ENCODE results near the gene FGF3. TPM values are rescaled to one million over a fixed set of nuclear protein-coding genes. Genes with fewer than 3 reads are reported as not detected.

FGF3 gene
- total RNA-seq, 1 donor from 2014 or later = not detected

- intact Hi-C loops (cut with DNase I) = no loop called here
- ATAC-seq = no peak
- peak; percentile 9 for DNase-seq (ENCODE audit: missing footprints)
Measured at GRCh38 chr11:69811431-69811830, 7.8 kb downstream of the FGF3 start.

DNA sequence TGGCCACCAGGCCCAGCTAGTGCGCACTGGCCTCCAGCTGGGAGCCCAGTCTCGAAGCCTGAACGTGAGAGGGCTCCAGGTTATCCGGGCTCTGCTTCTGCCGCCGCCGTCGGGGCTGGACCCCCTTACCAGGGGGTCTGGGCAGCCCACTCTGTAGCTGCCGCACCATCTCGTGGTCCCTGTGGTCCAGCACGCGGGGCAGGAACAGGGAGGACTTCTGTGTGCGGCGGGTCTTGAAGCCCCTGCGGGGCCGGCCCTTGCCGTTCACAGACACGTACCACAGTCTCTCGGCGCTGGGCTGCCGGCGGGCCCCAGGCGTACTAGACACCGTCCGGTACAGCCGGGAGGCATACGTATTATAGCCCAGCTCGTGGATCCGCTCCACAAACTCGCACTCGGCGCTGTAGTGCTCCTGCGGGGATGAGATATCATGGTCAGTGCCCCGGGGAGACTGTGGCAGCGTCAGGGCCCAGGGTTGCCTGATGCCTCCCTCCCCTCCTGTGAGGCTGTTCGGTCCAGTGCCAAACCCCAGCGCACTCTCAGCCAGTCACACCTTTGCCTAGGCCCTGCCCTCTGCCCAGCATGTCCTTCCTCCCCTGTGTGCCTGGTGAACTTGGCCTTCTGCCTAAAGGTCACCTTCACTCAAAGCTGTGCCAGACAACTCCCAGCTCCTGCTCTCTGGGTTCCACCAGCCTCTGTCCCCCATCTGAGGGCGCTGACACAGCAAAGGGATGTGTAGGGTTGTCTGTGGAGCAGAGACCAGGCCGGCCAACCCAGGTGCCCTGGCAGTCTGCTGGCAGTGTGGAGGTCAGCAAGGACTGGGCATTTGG is 8.7 kb downstream of the FGF3 start:
- intact Hi-C loops (cut with DNase I) = no loop called here
- DNase-seq (ENCODE audit: missing footprints) (peak; percentile 58), ATAC-seq (peak; percentile 17)

DNA sequence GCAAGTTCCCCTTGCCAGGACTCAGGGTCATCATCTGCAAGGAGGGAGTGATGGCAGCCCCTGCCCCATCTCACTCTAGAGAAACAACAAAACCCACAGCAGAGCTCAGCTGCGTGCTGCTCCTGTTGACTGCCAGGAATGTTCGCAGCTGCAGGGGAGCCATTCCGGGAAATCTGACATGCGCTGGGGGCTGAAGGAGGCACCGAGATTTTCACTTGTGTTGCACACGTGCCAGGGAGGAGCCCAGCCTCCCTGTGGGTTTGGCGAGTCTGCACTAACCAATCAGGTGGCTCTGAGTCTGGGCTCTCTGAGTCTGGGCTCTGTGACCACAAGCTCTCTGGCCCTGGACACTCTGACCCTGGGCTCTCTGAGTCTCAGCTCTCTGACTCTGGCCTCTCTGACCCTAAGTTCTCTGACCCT is 10.5 kb downstream of the FGF3 start:
- intact Hi-C loops (cut with DNase I) = loop anchor here (10.0 kb wide), 1 partner anchor 124 kb away; no protein-coding TSS in a partner anchor
- no peak for DNase-seq (ENCODE audit: missing footprints)
- ATAC-seq = no peak

DNA sequence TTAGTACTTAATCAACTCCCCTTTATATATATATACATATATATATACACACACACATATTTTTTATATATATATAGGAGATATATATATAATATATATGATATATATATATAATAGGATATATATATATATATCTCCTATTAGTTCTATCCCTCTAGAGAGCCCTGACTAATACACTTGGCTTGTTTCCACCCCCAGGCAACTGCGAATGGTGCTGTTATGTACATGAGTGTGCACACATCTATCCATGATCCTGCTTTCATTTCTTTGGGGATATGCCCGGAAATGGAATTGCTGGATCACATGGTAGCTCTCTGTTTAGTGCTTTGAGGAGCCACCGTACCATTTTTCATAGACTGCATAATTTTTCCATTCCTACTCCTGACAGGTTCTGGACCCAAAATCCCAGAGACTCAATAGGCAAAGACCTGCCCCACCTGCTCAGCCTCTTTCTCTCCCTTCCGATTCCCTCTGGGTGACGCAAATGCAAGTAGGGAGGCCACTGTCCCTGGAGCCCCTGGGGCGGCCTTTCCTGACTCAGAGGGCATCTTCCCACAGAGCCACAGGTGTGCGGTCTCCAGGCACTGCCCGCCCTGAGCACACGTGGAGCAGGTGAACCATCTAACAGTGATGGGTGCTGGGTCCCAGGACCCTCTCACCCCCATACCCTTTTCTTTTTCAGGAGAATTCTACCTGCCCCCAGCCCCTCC is 12.0 kb downstream of the FGF3 start:
- ATAC-seq (no peak), DNase-seq (ENCODE audit: missing footprints) (no peak)
- intact Hi-C loops (cut with DNase I) = loop anchor here (10.0 kb wide), 1 partner anchor 122 kb away; no protein-coding TSS in a partner anchor

DNA sequence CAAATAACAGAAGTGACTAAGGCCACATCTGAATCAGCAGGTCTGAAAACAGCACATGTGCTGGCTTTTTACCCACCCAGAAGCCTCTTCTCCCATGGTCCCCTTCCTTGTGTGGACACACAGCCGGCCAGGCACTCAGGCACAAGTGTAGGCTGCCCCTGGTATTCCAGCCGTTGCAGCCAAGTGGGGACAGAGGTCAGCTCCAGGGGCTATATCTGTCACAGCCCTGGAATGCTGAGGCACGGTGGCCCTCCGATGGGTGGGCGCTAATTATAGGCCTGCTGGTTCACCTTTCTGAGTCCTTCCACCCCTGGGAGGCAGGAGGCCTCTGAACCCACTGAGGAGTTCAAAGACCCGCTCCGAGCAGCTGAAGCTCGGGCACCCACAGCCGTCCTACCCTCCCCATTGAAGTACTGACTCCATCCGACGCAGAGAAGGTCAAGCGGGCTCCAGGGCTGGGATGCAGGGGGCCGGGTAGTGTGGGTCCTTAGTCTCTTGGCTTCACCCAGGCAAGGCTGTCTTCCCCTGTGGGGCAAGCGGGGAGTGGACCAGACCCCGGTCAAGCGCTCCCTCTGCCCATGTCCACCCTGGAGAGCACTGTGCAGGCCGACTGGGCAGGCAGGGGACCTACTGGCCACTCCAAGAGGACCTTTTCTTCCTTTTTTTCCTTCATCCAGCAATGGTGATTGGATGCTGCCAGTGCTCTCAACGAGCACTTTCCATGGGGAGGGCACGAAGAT is 14.3 kb downstream of the FGF3 start:
- peak; percentile 88 for ATAC-seq
- intact Hi-C loops (cut with DNase I) = loop anchor here (10.0 kb wide), 1 partner anchor 120 kb away; no protein-coding TSS in a partner anchor
- DNase-seq (ENCODE audit: missing footprints) = no peak

GRCh38 chr11:69803604-69804218 is 15.5 kb downstream of the FGF3 start:
- ATAC-seq (no peak), DNase-seq (ENCODE audit: missing footprints) (no peak)
- intact Hi-C loops (cut with DNase I) = loop anchor here (10.0 kb wide), 1 partner anchor 119 kb away; no protein-coding TSS in a partner anchor

- ATAC-seq (no peak), DNase-seq (ENCODE audit: missing footprints) (no peak)
- intact Hi-C loops (cut with DNase I) = loop anchor here (10.0 kb wide), 1 partner anchor 118 kb away; no protein-coding TSS in a partner anchor
Measured at GRCh38 chr11:69803022-69803421, 16.2 kb downstream of the FGF3 start.

- ATAC-seq (no peak), DNase-seq (ENCODE audit: missing footprints) (no peak)
- intact Hi-C loops (cut with DNase I) = loop anchor here (10.0 kb wide), 1 partner anchor 118 kb away; no protein-coding TSS in a partner anchor
Measured at GRCh38 chr11:69802590-69802989, 16.6 kb downstream of the FGF3 start.

DNA sequence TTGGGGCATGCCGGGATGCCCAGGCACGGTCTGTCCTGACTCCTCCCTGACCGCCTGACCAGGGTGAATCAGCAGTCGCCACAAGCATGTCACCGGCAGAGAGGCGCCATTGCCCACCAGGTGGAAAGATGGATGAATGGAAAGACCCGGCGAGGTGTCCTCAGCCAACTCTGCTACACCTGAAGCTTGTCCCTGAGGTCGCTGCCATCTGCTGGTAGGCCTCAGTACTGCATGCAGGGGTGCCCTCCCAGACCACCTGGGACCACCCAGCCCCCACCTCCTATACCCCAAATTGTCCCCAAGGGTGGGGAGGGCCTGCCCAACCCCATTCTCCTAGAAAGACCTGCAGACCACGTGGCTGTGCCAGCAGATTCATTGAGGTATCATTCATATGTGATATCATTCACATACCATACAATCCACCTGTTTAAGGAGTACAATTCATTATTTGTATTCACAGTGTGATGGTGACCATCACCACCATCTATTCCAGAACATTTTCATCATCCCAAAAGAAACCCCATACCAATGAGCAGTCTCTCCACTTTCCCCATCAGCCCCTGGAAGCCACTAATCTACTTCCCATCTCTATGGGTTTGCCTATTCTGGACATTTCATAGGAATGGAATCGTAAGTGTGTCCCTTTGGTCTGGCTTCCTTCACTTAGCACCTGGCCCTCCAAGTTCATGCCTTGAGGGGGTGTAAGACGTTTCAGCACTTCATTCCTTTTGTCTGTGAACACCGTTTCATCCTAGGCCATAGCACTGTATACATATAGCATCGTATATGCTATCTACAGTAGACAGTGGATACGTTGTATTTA is 17.5 kb downstream of the FGF3 start:
- intact Hi-C loops (cut with DNase I) = loop anchor here (10.0 kb wide), 1 partner anchor 117 kb away; no protein-coding TSS in a partner anchor
- DNase-seq (ENCODE audit: missing footprints) = no peak
- no peak for ATAC-seq

- DNase-seq (ENCODE audit: missing footprints) (no peak), ATAC-seq (no peak)
- intact Hi-C loops (cut with DNase I) = loop anchor here (10.0 kb wide), 1 partner anchor 115 kb away; no protein-coding TSS in a partner anchor
Measured at GRCh38 chr11:69800278-69800677, 18.9 kb downstream of the FGF3 start.

- intact Hi-C loops (cut with DNase I) = no loop called here
- ATAC-seq (no peak), DNase-seq (ENCODE audit: missing footprints) (no peak)
Measured at GRCh38 chr11:69799582-69799981, 19.6 kb downstream of the FGF3 start.

- DNase-seq (ENCODE audit: missing footprints) = no peak
- no peak for ATAC-seq
- intact Hi-C loops (cut with DNase I) = no loop called here
Measured at GRCh38 chr11:69799097-69799496, 20.1 kb downstream of the FGF3 start.

- intact Hi-C loops (cut with DNase I) = no loop called here
- no peak for ATAC-seq
- DNase-seq (ENCODE audit: missing footprints) = no peak
Measured at GRCh38 chr11:69797737-69798528, 21.3 kb downstream of the FGF3 start.

GRCh38 chr11:69797156-69797555 is 22.1 kb downstream of the FGF3 start:
- DNase-seq (ENCODE audit: missing footprints) = no peak
- intact Hi-C loops (cut with DNase I) = no loop called here
- peak; percentile 41 for ATAC-seq

GRCh38 chr11:69796063-69796462 is 23.2 kb downstream of the FGF3 start:
- intact Hi-C loops (cut with DNase I) = no loop called here
- ATAC-seq (no peak), DNase-seq (ENCODE audit: missing footprints) (no peak)

DNA sequence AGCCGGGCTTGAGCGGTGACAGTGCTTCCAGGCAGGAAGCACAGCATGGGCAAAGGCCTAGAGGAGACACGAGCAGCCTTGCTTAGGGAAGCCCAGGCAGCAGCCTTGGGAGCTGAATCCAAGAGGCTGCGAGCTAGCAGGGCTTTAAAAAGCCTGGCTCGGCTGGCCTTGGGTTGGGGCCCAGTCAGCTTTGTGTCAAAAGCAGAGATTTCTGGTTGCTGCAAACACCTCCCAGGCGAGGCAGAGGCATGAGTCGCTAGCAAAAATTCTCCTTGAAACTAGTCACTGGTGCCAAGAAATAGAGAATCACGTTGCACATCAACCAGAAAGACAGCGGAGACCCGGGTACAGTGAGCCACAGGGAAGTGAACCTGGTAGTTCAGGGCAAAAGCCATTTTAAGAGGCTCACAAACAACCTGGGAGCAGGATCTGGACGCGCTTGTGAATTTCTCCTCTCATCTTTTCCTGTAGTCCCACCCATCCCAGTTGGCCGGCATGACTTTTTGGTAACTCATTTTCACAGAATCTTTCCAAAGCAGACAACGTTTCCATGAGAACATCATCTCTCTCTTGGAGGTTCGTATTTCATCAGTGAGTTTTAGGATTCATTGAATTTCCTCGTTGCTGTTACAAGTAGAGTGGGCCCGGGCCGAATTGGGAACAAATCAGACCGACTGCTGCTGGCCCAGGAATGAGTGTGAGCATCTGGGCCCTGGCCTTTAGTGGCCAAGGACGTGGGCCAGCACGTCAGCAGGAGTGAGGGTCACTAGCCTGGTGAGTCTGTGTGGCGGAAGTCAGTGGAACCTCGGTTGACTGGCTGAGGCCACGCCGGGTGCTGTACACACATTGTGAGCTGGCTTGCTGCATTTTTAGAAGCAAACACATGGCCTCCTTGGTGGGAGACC is 27.7 kb downstream of the FGF3 start:
- intact Hi-C loops (cut with DNase I) = no loop called here
- ATAC-seq (no peak), DNase-seq (ENCODE audit: missing footprints) (no peak)
